Heart right ventricle (tissue), 16 donors: Measurements from ENCODE around the gene SPACA1. TPM values are rescaled to one million over a fixed set of nuclear protein-coding genes. Genes with fewer than 3 reads are reported as not detected.
"Not testable (repeated sequence)": the region's sequence is repeated elsewhere in the genome, so short reads cannot be mapped to it uniquely, and the experiment has no call there.

Source experiments
- ATAC-seq, 8 donors: fragments of 200-7000 bp; cut with Tn5 transposase; one replicate each; pipeline ENCODE4 v1.9.1; 2020; ENCODE audit warnings: mild to moderate bottlenecking in 8 of 8, moderate library complexity in 8 of 8, moderate number of reproducible peaks in 1 of 8
- DNase-seq, 2 donors: peaks; one replicate each; pipeline ENCODE4 v3.0.0-alpha.2; 2020
- H3K27ac ChIP-seq, 10 donors: fragments of 200-600 bp; sonication (generic) in 2 of 10; one replicate each; pipeline versions ENCODE4 v1.5.0 to v1.8.0; 2020 to 2022; ENCODE audit warnings: mild to moderate bottlenecking in 3 of 10
- H3K27me3 ChIP-seq, 7 donors: fragments of 200-600 bp; one replicate each; pipeline ENCODE4 v1.8.0; 2021 to 2022; ENCODE audit warnings: mild to moderate bottlenecking in 2 of 7
- H3K36me3 ChIP-seq, 9 donors: fragments of 200-600 bp; sonication (generic) in 1 of 9; one replicate each; pipeline versions ENCODE4 v1.5.0 to v1.8.0; 2020 to 2022; ENCODE audit warnings: mild to moderate bottlenecking in 2 of 9
- H3K4me1 ChIP-seq, 9 donors: fragments of 200-600 bp; sonication (generic) in 1 of 9; one replicate each; pipeline versions ENCODE4 v1.5.0 to v1.8.0; 2020 to 2022; ENCODE audit warnings: mild to moderate bottlenecking in 4 of 9
- H3K4me3 ChIP-seq, 10 donors: fragments of 200-600 bp; sonication (generic) in 2 of 10; one replicate each; pipeline versions ENCODE4 v1.5.0 to v1.8.0; 2020 to 2022; ENCODE audit warnings: mild to moderate bottlenecking in 7 of 10, moderate library complexity in 2 of 10
- H3K9me3 ChIP-seq, 11 donors: fragments of 200-600 bp in 10 of 11; sonication (generic) in 2 of 11; one replicate each; pipeline versions ENCODE4 v1.5.0 to v1.8.0; 2013 to 2022; ENCODE audit warnings: mild to moderate bottlenecking in 2 of 11, control low read depth in 1 of 11, moderate library complexity in 1 of 11
- WGBS, 2 donors: extraction: QIAGEN DNeasy Blood & Tissue Kit; methylation state at CpG; one replicate each; pipeline ENCODE4 v1.1.7; 2013; ENCODE audit warnings: inconsistent platforms in 1 of 2; 5-methylcytosine and 5-hydroxymethylcytosine counted together
- intact Hi-C, 10 donors: fragments of 100-400 bp; cut with DNase I; formaldehyde crosslinking; loops; one replicate each; pipeline versions ENCODE4 v1.11.1 to v1.14.2; 2022
- long read RNA-seq, 3 donors: library from polyadenylated mRNA; unstranded; transcript quantifications; one replicate each; pipeline ENCODE4 v2.0.0, GENCODE V29; 2020 to 2021
- polyA plus RNA-seq, 2 donors: library from polyadenylated mRNA; stranded (reverse); fragments of 200-250 nt; gene quantifications; one replicate each; pipeline ENCODE4 v1.2.3, GENCODE V29; 2013
- total RNA-seq, 10 donors: library from RNA; stranded (reverse); fragmentation: NEBNext Ultra II Directional in 3 of 10; extraction: Animal tissue kit (Norgen Biotek cat#: 25700) in 3 of 10; gene quantifications; one replicate each; pipeline versions ENCODE4 v1.2.1 to v1.2.4, GENCODE V29; 2021 to 2023
- TF ChIP-seq, protein P1 (sequence below), 9 donors: fragments of 200-600 bp; sonication (generic) in 2 of 9; IDR thresholded peaks; one replicate each; pipeline versions ENCODE4 v1.5.0 to v1.8.0; 2021 to 2022; ENCODE audit warnings: antibody characterized with exemption in 9 of 9, mild to moderate bottlenecking in 5 of 9, moderate library complexity in 1 of 9
- donor health status: Arrhythmogenic right ventricular cardiomyopathy.
- donor health status: ischemic (EF 13 %, LVEDD 7.1; RV severe dilation, severe dysfunction).
- donor health status: healthy with polysubstance abuse.
- donor health status: DM: no; HTN: yes; CAD: no.
- donor health status: DM: no; HTN: no; CAD: no.
- donor health status: ischemic (EF 25% LVEDD 6.9; RV normal size, moderate dysfunction).
- donor health status: ischemic (EF 25% LVEDD 5.7; RV mildly dilated, moderate dysfunction).
- donor health status: healthy.
- donor health status: DM: yes; HTN: yes; CAD: no.
- donor health status: Ischemic cardiomyopathy.
- donor health status: ischemic (EF 35%, LVEDD 5.7; RV mildly dilated, moderate dysfunction).
- donor health status: nonischemic (EF 11% LVEDD 7.7; RV severe dilation, severe dysfunction).
- donor health status: DM: yes; HTN: yes; CAD: no.
- donor health status: PGD.
- donor health status: ischemic (EF 29% LVEDD 5.4; RV normal size, mild dysfunction).
- donor health status: nonischemic (EF 23%, LVEDD 6.1; RV moderate dilation, normal function).

SPACA1 gene, protein sequence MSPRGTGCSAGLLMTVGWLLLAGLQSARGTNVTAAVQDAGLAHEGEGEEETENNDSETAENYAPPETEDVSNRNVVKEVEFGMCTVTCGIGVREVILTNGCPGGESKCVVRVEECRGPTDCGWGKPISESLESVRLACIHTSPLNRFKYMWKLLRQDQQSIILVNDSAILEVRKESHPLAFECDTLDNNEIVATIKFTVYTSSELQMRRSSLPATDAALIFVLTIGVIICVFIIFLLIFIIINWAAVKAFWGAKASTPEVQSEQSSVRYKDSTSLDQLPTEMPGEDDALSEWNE
- total RNA-seq (not detected), polyA plus RNA-seq (not detected)
- long read RNA-seq, donor 1 = 0 reads
- long read RNA-seq, donor 2 = 0 reads
- long read RNA-seq, donor 3 = 0 reads

DNA sequence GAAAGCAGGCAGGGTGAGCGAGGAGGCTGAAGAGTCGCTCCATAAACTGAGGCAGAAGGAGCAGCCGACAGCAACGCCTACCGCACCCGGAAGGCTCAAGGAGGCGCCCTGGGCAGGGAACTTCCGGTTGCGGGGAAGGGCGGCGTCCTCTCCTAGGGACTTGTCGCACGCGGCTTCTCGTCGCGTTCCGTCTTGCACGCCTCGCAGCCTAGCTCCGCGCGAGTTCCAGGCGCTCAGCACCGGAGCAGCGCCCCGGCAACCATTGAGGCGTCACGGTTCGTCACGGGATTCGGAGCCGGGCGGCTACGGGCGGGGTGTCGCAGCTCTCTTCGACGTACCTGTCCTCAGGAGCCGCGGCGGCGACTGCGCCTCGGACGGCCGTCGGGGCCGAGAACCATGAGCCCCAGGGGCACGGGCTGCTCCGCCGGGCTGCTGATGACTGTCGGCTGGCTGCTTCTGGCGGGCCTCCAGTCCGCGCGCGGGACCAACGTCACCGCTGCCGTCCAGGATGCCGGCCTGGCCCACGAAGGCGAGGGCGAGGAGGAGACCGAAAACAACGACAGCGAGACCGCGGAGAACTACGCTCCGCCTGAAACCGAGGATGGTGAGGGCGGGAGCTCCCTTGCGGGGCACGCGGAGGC, at the start of gene SPACA1:
Gene SPACA1, plus strand, starts transcription at position 332 of the 641 bp plus-strand sequence. Its CDS starts 65 bp downstream, at position 397.
- peak in 1 of 2 donors; percentile 10 for DNase-seq
- Histone ChIP-seq H3K27ac (no peak within 1 kb of the TSS), H3K9me3 (peaks cover 0 to 6% (median 0%) of the 10 kb centered on the region in 11 donors), H3K4me1 (no peaks in the 10 kb centered on the region), H3K27me3 (peaks cover 0 to 24% (median 10%) of the 10 kb centered on the region in 7 donors), H3K36me3 (no peaks in the 10 kb centered on the region), H3K4me3 (no peak within 1 kb of the TSS)
- TF ChIP-seq, protein P1, sequence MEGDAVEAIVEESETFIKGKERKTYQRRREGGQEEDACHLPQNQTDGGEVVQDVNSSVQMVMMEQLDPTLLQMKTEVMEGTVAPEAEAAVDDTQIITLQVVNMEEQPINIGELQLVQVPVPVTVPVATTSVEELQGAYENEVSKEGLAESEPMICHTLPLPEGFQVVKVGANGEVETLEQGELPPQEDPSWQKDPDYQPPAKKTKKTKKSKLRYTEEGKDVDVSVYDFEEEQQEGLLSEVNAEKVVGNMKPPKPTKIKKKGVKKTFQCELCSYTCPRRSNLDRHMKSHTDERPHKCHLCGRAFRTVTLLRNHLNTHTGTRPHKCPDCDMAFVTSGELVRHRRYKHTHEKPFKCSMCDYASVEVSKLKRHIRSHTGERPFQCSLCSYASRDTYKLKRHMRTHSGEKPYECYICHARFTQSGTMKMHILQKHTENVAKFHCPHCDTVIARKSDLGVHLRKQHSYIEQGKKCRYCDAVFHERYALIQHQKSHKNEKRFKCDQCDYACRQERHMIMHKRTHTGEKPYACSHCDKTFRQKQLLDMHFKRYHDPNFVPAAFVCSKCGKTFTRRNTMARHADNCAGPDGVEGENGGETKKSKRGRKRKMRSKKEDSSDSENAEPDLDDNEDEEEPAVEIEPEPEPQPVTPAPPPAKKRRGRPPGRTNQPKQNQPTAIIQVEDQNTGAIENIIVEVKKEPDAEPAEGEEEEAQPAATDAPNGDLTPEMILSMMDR (IDR thresholded peaks at IDR 0.05) = no peak
- ATAC-seq = no peak
- intact Hi-C loops = no loop called here
- 52 to 53% methylated on average over 77 of the region's 77 CpGs for WGBS, 2 donors

DNA sequence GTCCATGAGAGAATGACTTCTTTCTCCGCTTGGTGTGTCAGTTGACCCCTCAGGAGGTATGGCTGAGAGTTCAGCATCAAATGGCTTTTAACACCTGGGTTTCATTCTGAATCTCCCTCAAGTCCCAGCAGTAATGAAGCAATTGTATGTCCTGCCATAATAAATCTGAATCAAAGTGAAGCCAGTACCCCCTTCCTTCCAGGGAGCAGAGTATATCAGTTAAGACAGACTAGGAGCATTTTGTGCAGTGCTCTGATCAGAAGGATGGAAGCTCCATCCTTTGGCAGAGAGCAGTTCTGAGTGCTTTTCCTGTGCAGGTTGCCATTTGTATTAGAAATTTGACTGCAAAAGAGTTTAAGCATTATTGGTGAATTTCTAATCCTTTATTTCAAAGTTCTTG, 46.9 kb upstream of the SPACA1 start:
- intact Hi-C loops = no loop called here
- H3K4me3 ChIP-seq = no peak overlapping the region
- no peaks in the 10 kb centered on the region for H3K9me3 ChIP-seq
- no peaks in the 10 kb centered on the region for H3K36me3 ChIP-seq
- ATAC-seq (no peak), DNase-seq (no peak)
- no peak overlapping the region for H3K27ac ChIP-seq
- H3K4me1 ChIP-seq = no peaks in the 10 kb centered on the region
- H3K27me3 ChIP-seq = peaks cover 0 to 22% (median 5%) of the 10 kb centered on the region in 7 donors
- TF ChIP-seq, protein P1 (IDR thresholded peaks at IDR 0.05) = no peak
- 51 to 92% methylated on average over 1 of the region's 1 CpG for WGBS, 2 donors

DNA sequence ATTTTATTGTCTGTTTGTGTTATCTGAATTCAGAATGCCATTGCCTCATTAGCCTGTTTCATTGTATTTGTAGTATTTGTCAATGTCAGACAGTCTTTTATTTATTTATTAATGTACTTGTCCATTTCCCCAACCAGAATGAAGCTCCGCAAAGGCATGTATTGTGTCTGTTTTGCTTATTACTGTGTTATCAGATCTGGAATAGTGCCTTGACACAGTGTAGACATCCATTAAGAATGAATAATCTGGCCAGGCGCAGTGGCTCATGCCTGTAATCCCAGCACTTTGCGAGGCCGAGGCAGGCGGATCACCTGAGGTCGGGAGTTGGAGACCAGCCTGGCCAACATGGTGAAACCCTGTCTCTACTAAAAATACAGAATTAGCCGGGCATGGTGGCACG, 46.4 kb upstream of the SPACA1 start:
- H3K27ac ChIP-seq, DNase-seq, H3K36me3 ChIP-seq, ATAC-seq, H3K9me3 ChIP-seq, H3K4me1 ChIP-seq, H3K4me3 ChIP-seq, intact Hi-C loops: not testable (repeated sequence)
- peaks cover 0 to 23% (median 5%) of the 10 kb centered on the region in 7 donors for H3K27me3 ChIP-seq
- WGBS, 2 donors = 86 to 91% methylated on average over 8 of the region's 8 CpGs

DNA sequence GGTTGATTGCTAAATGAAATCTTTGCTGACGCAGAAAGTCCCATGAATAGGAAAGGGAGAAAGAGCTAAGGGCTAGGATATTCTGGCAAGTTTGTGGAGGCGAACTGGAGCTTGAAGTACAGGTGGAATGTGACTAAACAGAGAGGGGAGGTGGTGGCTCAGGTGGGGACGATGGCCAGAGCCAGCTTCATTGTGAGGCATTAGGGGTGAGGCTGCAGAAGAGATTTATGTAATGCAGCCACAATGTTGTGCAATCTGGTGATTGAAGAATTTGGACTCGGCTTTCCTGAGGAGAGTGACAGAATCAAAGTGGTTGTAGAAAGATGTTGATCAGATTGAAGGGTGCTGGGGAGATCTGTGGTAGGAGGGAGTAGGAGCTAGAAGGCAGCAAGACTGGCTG, 42.9 kb upstream of the SPACA1 start:
- Histone ChIP-seq H3K9me3 (no peaks in the 10 kb centered on the region), H3K36me3 (no peaks in the 10 kb centered on the region), H3K27ac (no peak overlapping the region), H3K4me1 (no peaks in the 10 kb centered on the region), H3K27me3 (peaks cover 0 to 26% (median 3%) of the 10 kb centered on the region in 7 donors), H3K4me3 (no peak overlapping the region)
- DNase-seq (no peak), ATAC-seq (no peak)
- TF ChIP-seq, protein P1 (IDR thresholded peaks at IDR 0.05) = no peak
- intact Hi-C loops = no loop called here
- 52 to 54% methylated on average over 4 of the region's 4 CpGs for WGBS, 2 donors
